ENCODE results near the gene SFMBT2. TPM values are rescaled to one million over a fixed set of nuclear protein-coding genes. Genes with fewer than 3 reads are reported as not detected.

SFMBT2 gene
- total and polyA plus RNA-seq, 10 of the 15 experiments (the other 5 are each of a cell fraction or from before 2014, with no cell fraction given) = 2.8 to 29.6 (median 15.1) TPM

DNA sequence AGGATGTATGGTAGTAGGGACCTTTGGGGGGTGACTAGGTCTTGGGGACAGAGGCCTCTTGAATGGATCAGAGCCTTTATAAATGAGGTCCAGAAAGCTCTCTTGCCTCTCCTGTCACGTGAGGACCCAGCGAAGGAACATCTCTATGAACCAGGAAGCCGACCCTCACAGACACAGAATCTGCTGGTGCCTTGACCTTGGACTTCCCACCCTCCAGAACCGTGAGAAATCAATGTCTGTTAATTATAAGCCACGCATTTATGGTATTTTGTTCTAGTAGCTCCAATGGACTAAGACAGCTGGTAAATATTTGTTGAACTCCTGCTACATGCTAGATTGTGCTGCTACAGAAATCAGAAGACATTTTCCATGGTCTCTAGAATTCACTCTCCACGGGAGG lies 276.9 kb downstream of the SFMBT2 start:
- CTCF ChIA-PET = interaction anchor here (0.8 to 1.4 kb wide), 2 partner anchors 8 to 13 kb away, joined by 3 to 7 read pairs; no protein-coding TSS in a partner anchor
- no peak overlapping the region for H3K27ac ChIP-seq (ENCODE audit: control insufficient read depth, insufficient read depth)
- TF ChIP-seq, protein P1, sequence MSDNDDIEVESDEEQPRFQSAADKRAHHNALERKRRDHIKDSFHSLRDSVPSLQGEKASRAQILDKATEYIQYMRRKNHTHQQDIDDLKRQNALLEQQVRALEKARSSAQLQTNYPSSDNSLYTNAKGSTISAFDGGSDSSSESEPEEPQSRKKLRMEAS (IDR thresholded peaks at IDR 0.05; ENCODE audit: low read depth, low read length) = no peak
- TF ChIP-seq, protein P2, sequence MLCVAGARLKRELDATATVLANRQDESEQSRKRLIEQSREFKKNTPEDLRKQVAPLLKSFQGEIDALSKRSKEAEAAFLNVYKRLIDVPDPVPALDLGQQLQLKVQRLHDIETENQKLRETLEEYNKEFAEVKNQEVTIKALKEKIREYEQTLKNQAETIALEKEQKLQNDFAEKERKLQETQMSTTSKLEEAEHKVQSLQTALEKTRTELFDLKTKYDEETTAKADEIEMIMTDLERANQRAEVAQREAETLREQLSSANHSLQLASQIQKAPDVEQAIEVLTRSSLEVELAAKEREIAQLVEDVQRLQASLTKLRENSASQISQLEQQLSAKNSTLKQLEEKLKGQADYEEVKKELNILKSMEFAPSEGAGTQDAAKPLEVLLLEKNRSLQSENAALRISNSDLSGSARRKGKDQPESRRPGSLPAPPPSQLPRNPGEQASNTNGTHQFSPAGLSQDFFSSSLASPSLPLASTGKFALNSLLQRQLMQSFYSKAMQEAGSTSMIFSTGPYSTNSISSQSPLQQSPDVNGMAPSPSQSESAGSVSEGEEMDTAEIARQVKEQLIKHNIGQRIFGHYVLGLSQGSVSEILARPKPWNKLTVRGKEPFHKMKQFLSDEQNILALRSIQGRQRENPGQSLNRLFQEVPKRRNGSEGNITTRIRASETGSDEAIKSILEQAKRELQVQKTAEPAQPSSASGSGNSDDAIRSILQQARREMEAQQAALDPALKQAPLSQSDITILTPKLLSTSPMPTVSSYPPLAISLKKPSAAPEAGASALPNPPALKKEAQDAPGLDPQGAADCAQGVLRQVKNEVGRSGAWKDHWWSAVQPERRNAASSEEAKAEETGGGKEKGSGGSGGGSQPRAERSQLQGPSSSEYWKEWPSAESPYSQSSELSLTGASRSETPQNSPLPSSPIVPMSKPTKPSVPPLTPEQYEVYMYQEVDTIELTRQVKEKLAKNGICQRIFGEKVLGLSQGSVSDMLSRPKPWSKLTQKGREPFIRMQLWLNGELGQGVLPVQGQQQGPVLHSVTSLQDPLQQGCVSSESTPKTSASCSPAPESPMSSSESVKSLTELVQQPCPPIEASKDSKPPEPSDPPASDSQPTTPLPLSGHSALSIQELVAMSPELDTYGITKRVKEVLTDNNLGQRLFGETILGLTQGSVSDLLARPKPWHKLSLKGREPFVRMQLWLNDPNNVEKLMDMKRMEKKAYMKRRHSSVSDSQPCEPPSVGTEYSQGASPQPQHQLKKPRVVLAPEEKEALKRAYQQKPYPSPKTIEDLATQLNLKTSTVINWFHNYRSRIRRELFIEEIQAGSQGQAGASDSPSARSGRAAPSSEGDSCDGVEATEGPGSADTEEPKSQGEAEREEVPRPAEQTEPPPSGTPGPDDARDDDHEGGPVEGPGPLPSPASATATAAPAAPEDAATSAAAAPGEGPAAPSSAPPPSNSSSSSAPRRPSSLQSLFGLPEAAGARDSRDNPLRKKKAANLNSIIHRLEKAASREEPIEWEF (IDR thresholded peaks at IDR 0.05; ENCODE audit: insufficient replicate concordance, low read depth, low read length) = no peak
- no TSS peak for BruUV-seq (replicated peaks)
- no peak for ATAC-seq
- no peaks in the 10 kb centered on the region for H3K4me1 ChIP-seq (ENCODE audit: control insufficient read depth, insufficient read depth, low read length)
- no peaks in the 10 kb centered on the region for H3K79me2 ChIP-seq (ENCODE audit: control insufficient read depth, insufficient read depth, low read length)
- SMC1A ChIA-PET (ENCODE audit: uncharacterized antibody, unreplicated experiment) = interaction anchor here (0.7 kb wide), 1 partner anchor 10 kb away, joined by 3 read pairs; no protein-coding TSS in a partner anchor
- H3K4me2 ChIP-seq (ENCODE audit: control insufficient read depth, insufficient read depth) = no peak overlapping the region
- H2AFZ ChIP-seq (ENCODE audit: control insufficient read depth, low read depth, low read length) = no peak overlapping the region
- FAIRE-seq = no peak
- intact Hi-C loops (cut with micrococcal nuclease; ENCODE audit: unreplicated experiment) (no loop called here), in situ Hi-C loops (cut with MboI) (no loop called here)
- no peaks in the 10 kb centered on the region for H3K36me3 ChIP-seq (ENCODE audit: control insufficient read depth in 2 of 2, insufficient read depth in 2 of 2, low read length in 1 of 2)
- H3K9ac ChIP-seq (ENCODE audit: control insufficient read depth, insufficient read depth, low read length) = no peak overlapping the region
- POLR2A ChIA-PET = no interaction called here
- DNase-seq (ENCODE audit: low read depth, low spot score) = no peak
- H4K20me1 ChIP-seq (ENCODE audit: control insufficient read depth, insufficient read depth) = no peaks in the 10 kb centered on the region
- RAD21 ChIA-PET (ENCODE audit: unreplicated experiment) = interaction anchor here (1.4 kb wide), 1 partner anchor 13 kb away, joined by 4 read pairs; no protein-coding TSS in a partner anchor
- no peaks in the 10 kb centered on the region; the same call in 2 of the 3 replicates for H3K9me3 ChIP-seq (replicated peaks; ENCODE audit: control insufficient read depth, insufficient read depth, low read length)
- WGBS (ENCODE audit: insufficient coverage, insufficient replicate concordance, low lambda C conversion rate, missing lambda C conversion rate) = 8% methylated on average over 6 of the region's 6 CpGs
- no peak overlapping the region for H3K4me3 ChIP-seq
- no peaks in the 10 kb centered on the region; a peak in 2 of 4 replicates for H3K27me3 ChIP-seq (replicated peaks in 1 of 2; ENCODE audit: control insufficient read depth in 2 of 2, insufficient read depth in 2 of 2, low read length in 1 of 2)
